Tibial artery (tissue), 4 donors: ENCODE measurements around the gene GFER.

Experiments
- DNase-seq, 2 donors: peaks; one replicate each; pipeline ENCODE4 v3.0.0-alpha.2; 2019
- H3K27ac ChIP-seq, 2 donors: fragments of 200-600 bp; sonication (generic) in 1 of 2; 1 replicate in 1 of 2; 2 replicates in 1 of 2; pipeline ENCODE4 v1.5.1; 2018 to 2019; ENCODE audit warnings: mild to moderate bottlenecking in 1 of 2
- H3K27me3 ChIP-seq, 2 donors: fragments of 200-600 bp; sonication (generic) in 1 of 2; one replicate each; pipeline versions ENCODE4 v1.5.1 to v1.6.0; 2016 to 2019
- H3K36me3 ChIP-seq, 3 donors: fragments of 200-600 bp; sonication (generic) in 2 of 3; one replicate each; pipeline ENCODE4 v1.5.1; 2016 to 2019; ENCODE audit warnings: mild to moderate bottlenecking in 2 of 3
- H3K4me1 ChIP-seq, 4 donors: fragments of 200-600 bp; sonication (generic) in 2 of 4; 1 replicate in 3 of 4; 2 replicates in 1 of 4; pipeline ENCODE4 v1.5.1; 2016 to 2019
- H3K4me3 ChIP-seq, 2 donors: fragments of 200-600 bp; sonication (generic) in 1 of 2; 1 replicate in 1 of 2; 2 replicates in 1 of 2; pipeline ENCODE4 v1.5.1; 2018 to 2019; ENCODE audit warnings: mild to moderate bottlenecking in 2 of 2
- H3K9me3 ChIP-seq, 3 donors: fragments of 200-600 bp; sonication (generic) in 1 of 3; one replicate each; pipeline ENCODE4 v1.5.1; 2016 to 2019
- CTCF ChIP-seq, 2 experiments: fragments of 200-600 bp in 1 of 2; fragments of 450-650 bp in 1 of 2; IDR thresholded peaks; one replicate each; pipeline ENCODE4 v1.5.1; 2017 to 2019; ENCODE audit warnings: antibody characterized with exemption in 2 of 2, mild to moderate bottlenecking in 1 of 2, moderate library complexity in 1 of 2
- intact Hi-C: fragments of 100-400 bp; cut with DNase I; formaldehyde crosslinking; loops from one replicate; pipeline ENCODE4 v1.15.0; 2023; ENCODE audit warnings: low total_unique reads

The GFER gene

GRCh38 chr16:2022723-2023091 is 38.7 kb downstream of the GFER start:
- H3K9me3 ChIP-seq = no peaks in the 10 kb centered on the region
- no peak for TF ChIP-seq CTCF (IDR thresholded peaks at IDR 0.05)
- H3K4me3 ChIP-seq = peak overlapping the region; percentile 12 to 43
- peaks cover 0 to 52% (median 43%) of the 10 kb centered on the region in 4 donors for H3K4me1 ChIP-seq
- no peaks in the 10 kb centered on the region for H3K36me3 ChIP-seq
- intact Hi-C loops = loop anchor here (5.0 kb wide), 1 partner anchor 120 kb away; no protein-coding TSS in a partner anchor
- no peak for DNase-seq
- H3K27ac ChIP-seq = peak overlapping the region in 1 of 2 donors; percentile 67
- H3K27me3 ChIP-seq = peaks cover 0 to 41% of the 10 kb centered on the region in 2 donors

DNA sequence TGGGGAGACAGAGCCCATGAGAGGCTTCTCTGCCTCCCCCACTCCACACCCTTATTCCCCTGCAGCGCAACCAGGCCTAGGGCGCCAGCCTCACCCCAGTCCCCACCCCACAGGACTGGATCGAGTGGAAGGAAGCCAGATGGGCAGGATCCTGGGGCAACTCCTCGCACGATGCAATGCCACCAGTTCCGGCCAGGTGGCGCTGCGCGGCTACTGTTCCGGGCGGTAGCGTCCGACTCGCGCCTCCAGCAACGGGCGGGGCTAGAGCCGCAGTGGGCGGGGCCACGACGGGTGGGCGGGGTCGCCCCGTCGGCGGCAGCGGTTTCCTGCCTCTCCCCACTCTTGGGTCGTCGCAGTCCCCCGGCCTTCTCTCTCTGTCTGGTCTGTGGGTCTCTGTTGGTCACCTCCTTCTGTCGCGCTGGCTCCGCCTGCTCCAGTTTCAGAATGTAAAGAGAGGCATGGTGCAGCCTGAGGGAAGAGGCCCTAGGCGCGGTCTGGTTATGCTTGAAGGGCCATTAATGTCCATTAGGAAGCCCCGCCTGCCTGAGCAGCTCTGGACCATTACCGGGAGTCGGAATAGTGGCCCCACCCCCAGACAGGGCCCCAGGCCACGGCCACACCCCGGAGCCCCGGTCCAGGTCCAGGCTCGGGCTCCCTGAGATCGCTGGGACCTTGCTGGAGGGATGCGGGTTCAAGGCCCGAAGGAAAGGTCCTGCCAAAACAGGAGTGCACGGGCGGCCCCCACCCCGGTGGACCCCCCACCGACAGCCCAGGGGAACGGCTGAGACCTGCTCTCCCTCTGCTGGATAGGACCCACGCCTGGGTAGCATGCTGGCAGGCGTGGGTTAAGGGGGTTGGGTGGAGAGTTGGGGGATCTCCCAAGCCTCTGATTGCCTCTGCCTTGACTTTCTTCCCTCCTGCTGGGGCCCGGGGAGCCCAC is 39.4 kb downstream of the GFER start:
- H3K4me1 ChIP-seq = peaks cover 0 to 59% (median 49%) of the 10 kb centered on the region in 4 donors
- intact Hi-C loops = loop anchor here (5.0 kb wide), 1 partner anchor 119 kb away; no protein-coding TSS in a partner anchor
- no peaks in the 10 kb centered on the region for H3K9me3 ChIP-seq
- peak; percentile 96 to 98 for TF ChIP-seq CTCF (IDR thresholded peaks at IDR 0.05)
- peak overlapping the region; percentile 53 to 67 for H3K27ac ChIP-seq
- no peaks in the 10 kb centered on the region for H3K36me3 ChIP-seq
- H3K4me3 ChIP-seq = peak overlapping the region; percentile 33 to 43
- peak; percentile 88 to 94 for DNase-seq
- peaks cover 0 to 38% of the 10 kb centered on the region in 2 donors for H3K27me3 ChIP-seq

GRCh38 chr16:2024032-2024420 is 40.0 kb downstream of the GFER start:
- peaks cover 0 to 33% of the 10 kb centered on the region in 2 donors for H3K27me3 ChIP-seq
- H3K9me3 ChIP-seq = no peaks in the 10 kb centered on the region
- no peaks in the 10 kb centered on the region for H3K36me3 ChIP-seq
- H3K27ac ChIP-seq = peak overlapping the region in 1 of 2 donors; percentile 67
- intact Hi-C loops = loop anchor here (5.0 kb wide), 1 partner anchor 118 kb away; no protein-coding TSS in a partner anchor
- DNase-seq = no peak
- peaks cover 0 to 65% (median 56%) of the 10 kb centered on the region in 4 donors for H3K4me1 ChIP-seq
- no peak for TF ChIP-seq CTCF (IDR thresholded peaks at IDR 0.05)
- H3K4me3 ChIP-seq = no peak overlapping the region

DNA sequence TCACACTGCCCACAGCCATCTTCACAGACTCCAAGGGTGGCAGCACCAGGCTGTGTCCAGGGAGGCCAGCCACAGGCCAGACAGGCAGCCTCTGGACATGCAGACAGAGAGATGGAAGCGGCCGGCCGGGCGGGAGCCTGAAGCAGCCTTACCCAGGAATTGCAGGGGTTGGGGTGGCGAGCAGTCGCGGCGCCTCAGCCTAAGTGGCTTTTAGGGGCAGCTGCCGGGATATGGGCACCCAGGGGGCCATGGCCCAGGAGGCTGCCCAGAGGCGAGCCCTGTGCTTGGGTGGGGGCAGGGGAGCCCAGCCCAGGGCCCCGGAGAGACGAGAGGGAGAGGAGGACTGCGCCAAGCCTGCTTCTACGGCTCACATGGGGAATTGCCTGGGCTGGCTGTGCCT is 41.3 kb downstream of the GFER start:
- TF ChIP-seq CTCF (IDR thresholded peaks at IDR 0.05) = no peak
- no peak for DNase-seq
- Histone ChIP-seq H3K4me1 (peaks cover 0 to 69% (median 52%) of the 10 kb centered on the region in 4 donors), H3K27ac (no peak overlapping the region), H3K36me3 (peaks cover 0 to 11% (median 0%) of the 10 kb centered on the region in 3 donors), H3K9me3 (no peaks in the 10 kb centered on the region), H3K4me3 (no peak overlapping the region), H3K27me3 (peaks cover 0 to 21% of the 10 kb centered on the region in 2 donors)
- intact Hi-C loops = no loop called here

GRCh38 chr16:2025878-2026460 is 42.0 kb downstream of the GFER start:
- H3K27ac ChIP-seq = peak overlapping the region; percentile 74 to 77
- DNase-seq = no peak
- no peak for TF ChIP-seq CTCF (IDR thresholded peaks at IDR 0.05)
- H3K4me3 ChIP-seq = peak overlapping the region; percentile 62 to 72
- intact Hi-C loops = no loop called here
- H3K27me3 ChIP-seq = peaks cover 0 to 13% of the 10 kb centered on the region in 2 donors
- peaks cover 0 to 71% (median 49%) of the 10 kb centered on the region in 4 donors for H3K4me1 ChIP-seq
- no peaks in the 10 kb centered on the region for H3K9me3 ChIP-seq
- H3K36me3 ChIP-seq = peaks cover 0 to 13% (median 0%) of the 10 kb centered on the region in 3 donors
